Caki2 (cell line): ENCODE results near the gene C16orf90. TPM values are rescaled to one million over a fixed set of nuclear protein-coding genes. Genes with fewer than 3 reads are reported as not detected.
"Not testable (repeated sequence)": the region's sequence is repeated elsewhere in the genome, so short reads cannot be mapped to it uniquely, and the experiment has no call there.

Source experiments
- DNase-seq: peaks from one replicate; pipeline ENCODE4 v3.0.0-alpha.2; 2015; ENCODE audit warnings: low read depth
- in situ Hi-C: cut with HindIII; loops from 2 replicates; pipeline ENCODE4 v1.10.0; 2016; ENCODE audit warnings: low sequenced_read_pairs, low pct_unique_long_range_greater_than_20kb, mixed read lengths
- total RNA-seq: library from RNA; depleted of rRNA; stranded (reverse); fragments of >200 nt; shearing (Covaris generic); gene quantifications from 2 replicates; pipeline ENCODE4 v1.2.3, GENCODE V29; 2014; ENCODE audit warnings: low replicate concordance

C16orf90 gene
- total RNA-seq, 1 experiment from 2014 or later = not detected

- in situ Hi-C loops = no loop called here
- DNase-seq = no peak
Observed at GRCh38 chr16:3518292-3518985, 23.1 kb upstream of the C16orf90 start.

- in situ Hi-C loops = no loop called here
- no peak for DNase-seq
Observed at GRCh38 chr16:3515897-3516296, 20.6 kb upstream of the C16orf90 start.

- in situ Hi-C loops = no loop called here
- no peak for DNase-seq
Observed at GRCh38 chr16:3514621-3515020, 19.3 kb upstream of the C16orf90 start.

GRCh38 chr16:3513892-3514583 lies 18.7 kb upstream of the C16orf90 start:
- in situ Hi-C loops = no loop called here

GRCh38 chr16:3511286-3512180 lies 16.2 kb upstream of the C16orf90 start:
- in situ Hi-C loops = no loop called here
- DNase-seq = no peak

More at GRCh38 chr16:3513892-3514583, 18.7 kb upstream of the C16orf90 start:
- DNase-seq = no peak

GRCh38 chr16:3510416-3510815 lies 15.1 kb upstream of the C16orf90 start:
- in situ Hi-C loops = no loop called here
- no peak for DNase-seq

- in situ Hi-C loops = no loop called here
- DNase-seq = no peak
Observed at GRCh38 chr16:3509470-3509928, 14.2 kb upstream of the C16orf90 start.

GRCh38 chr16:3508736-3509135 lies 13.4 kb upstream of the C16orf90 start:
- no peak for DNase-seq
- in situ Hi-C loops = no loop called here

GRCh38 chr16:3503523-3503922 lies 8.2 kb upstream of the C16orf90 start:
- no peak for DNase-seq
- in situ Hi-C loops = no loop called here

- DNase-seq = no peak
- in situ Hi-C loops = no loop called here
Observed at GRCh38 chr16:3501783-3502400, 6.6 kb upstream of the C16orf90 start.

- in situ Hi-C loops, DNase-seq: not testable (repeated sequence)
Observed at GRCh38 chr16:3501412-3501761, 6.1 kb upstream of the C16orf90 start.

- in situ Hi-C loops = no loop called here
- no peak for DNase-seq
Observed at GRCh38 chr16:3498988-3499387, 3.7 kb upstream of the C16orf90 start.

- DNase-seq = no peak
- in situ Hi-C loops = no loop called here
Observed at GRCh38 chr16:3497771-3498170, 2.5 kb upstream of the C16orf90 start.

- in situ Hi-C loops = no loop called here
- DNase-seq = no peak
Observed at GRCh38 chr16:3496386-3496785, 1.1 kb upstream of the C16orf90 start.

GRCh38 chr16:3494386-3494973 lies 809 bp downstream of the C16orf90 start:
- in situ Hi-C loops = no loop called here
- DNase-seq = no peak

- in situ Hi-C loops = no loop called here
- no peak for DNase-seq
Observed at GRCh38 chr16:3492356-3492755, 2.9 kb downstream of the C16orf90 start.

GRCh38 chr16:3490911-3491629 lies 4.2 kb downstream of the C16orf90 start:
- DNase-seq = no peak
- in situ Hi-C loops = no loop called here

GRCh38 chr16:3488801-3489200 lies 6.5 kb downstream of the C16orf90 start:
- in situ Hi-C loops = no loop called here
- DNase-seq = no peak
